HepG2 (cell line): Measurements from ENCODE around the gene GPR15LG. TPM values are rescaled to one million over a fixed set of nuclear protein-coding genes. Genes with fewer than 3 reads are reported as not detected.

Experiments used
- ATAC-seq: fragments of 200-7000 bp; cut with Tn5 transposase; 3 replicates; pipeline ENCODE4 v1.9.1; 2020; ENCODE audit warnings: mild to moderate bottlenecking, moderate library complexity
- BruUV-seq: library from RNA; stranded (reverse); fragments of 400-500 nt; replicated peaks from 2 replicates; lab custom pipeline; 2021; lab: Mats Ljungman, UMichigan
- CTCF ChIA-PET: fragments of 300-600 bp; formaldehyde crosslinking; extraction: SDS; loops from one replicate; lab custom pipeline; 2021; ENCODE audit warnings: low total read pairs, inconsistent platforms, low intra/inter-chr PET ratio; lab: Yijun Ruan, JAX
- POLR2A ChIA-PET: fragments of 350-600 bp; sonication (Branson Sonifier 250); formaldehyde crosslinking; loops from one replicate; lab custom pipeline; 2020; ENCODE audit warnings: antibody characterized with exemption, inconsistent platforms; lab: Yijun Ruan, JAX
- DNase-seq: peaks from one replicate; pipeline ENCODE4 v3.0.0-alpha.2; 2015; ENCODE audit warnings: low spot score
- FAIRE-seq: peaks from 3 replicates; lab custom pipeline; 2011; peaks lifted over from hg19 to GRCh38; lab: Jason Lieb, UNC
- H2AFZ ChIP-seq: one replicate; pipeline ENCODE4 v1.6.1; 2011; ENCODE audit warnings: low read length, inconsistent platforms
- H3K27ac ChIP-seq: fragments of 300-600 bp; 3 replicates; pipeline ENCODE4 v1.8.0; 2011; ENCODE audit warnings: mixed run types, mild to moderate bottlenecking, mixed read lengths, low read length, inconsistent platforms; ENCODE audit not compliant: insufficient read depth; ENCODE audit errors: extremely low read length
- H3K27me3 ChIP-seq, 2 experiments: fragments of 200-600 bp in 1 of 2; 2 replicates in 1 of 2; 3 replicates in 1 of 2; pipeline versions ENCODE4 v1.6.0 to v1.8.0; 2011; ENCODE audit warnings: low read length in 2 of 2, mild to moderate bottlenecking in 2 of 2, moderate library complexity in 2 of 2, inconsistent platforms in 1 of 2; ENCODE audit not compliant: insufficient read depth in 2 of 2, control insufficient read depth in 1 of 2
- H3K36me3 ChIP-seq, 2 experiments: fragments of 200-600 bp in 1 of 2; replicated peaks in 1 of 2; 2 replicates in 1 of 2; 3 replicates in 1 of 2; pipeline versions ENCODE4 v1.5.1 to v1.8.0; 2011; ENCODE audit warnings: low read length in 2 of 2, inconsistent platforms in 1 of 2; ENCODE audit not compliant: insufficient read depth in 2 of 2, control insufficient read depth in 1 of 2
- H3K4me1 ChIP-seq: 2 replicates; pipeline ENCODE4 v1.5.1; 2012; ENCODE audit warnings: low read length, inconsistent platforms; ENCODE audit not compliant: insufficient read depth
- H3K4me2 ChIP-seq: 2 replicates; pipeline ENCODE4 v1.6.0; 2011; ENCODE audit warnings: low read depth, low read length, inconsistent platforms
- H3K4me3 ChIP-seq, 3 experiments: fragments of 200-600 bp in 1 of 3; sonication (generic), shearing (Covaris generic) in 1 of 3; replicated peaks in 1 of 3; 2 replicates each; pipeline ENCODE4 v1.5.1; 2011 to 2016; ENCODE audit warnings: low read length in 3 of 3, inconsistent platforms in 2 of 3, low read depth in 2 of 3, mild to moderate bottlenecking in 2 of 3, control low read depth in 1 of 3, mixed read lengths in 1 of 3; ENCODE audit not compliant: insufficient read depth in 1 of 3
- H3K79me2 ChIP-seq: one replicate; pipeline ENCODE4 v1.6.1; 2011; ENCODE audit warnings: low read length, inconsistent platforms; ENCODE audit not compliant: insufficient read depth
- H3K9ac ChIP-seq: 2 replicates; pipeline ENCODE4 v1.6.0; 2011; ENCODE audit warnings: mild to moderate bottlenecking, low read depth, low read length, inconsistent platforms; ENCODE audit not compliant: insufficient read depth
- H3K9me3 ChIP-seq: 2 replicates; pipeline ENCODE4 v1.5.1; 2012; ENCODE audit warnings: mild to moderate bottlenecking, low read length
- H4K20me1 ChIP-seq: 2 replicates; pipeline ENCODE4 v1.6.0; 2011; ENCODE audit warnings: inconsistent platforms, mild to moderate bottlenecking, low read length, moderate library complexity; ENCODE audit not compliant: insufficient read depth
- HNRNPK ChIP-seq: fragments of 200-400 bp; formaldehyde crosslinking; IDR thresholded peaks from 2 replicates; pipeline ENCODE4 v1.6.1; 2018; ENCODE audit warnings: low read length, low read depth, moderate library complexity, mild to moderate bottlenecking; ENCODE audit not compliant: poor library complexity, severe bottlenecking
- NFKB2 ChIP-seq: sonication (generic); formaldehyde crosslinking; IDR thresholded peaks from 2 replicates; pipeline ENCODE4 v1.4.0; 2020; ENCODE audit warnings: missing genetic modification reagents, borderline replicate concordance
- NFRKB ChIP-seq: fragments of 450-650 bp; IDR thresholded peaks from 2 replicates; pipeline ENCODE4 v1.6.1; 2017
- SP140L ChIP-seq: sonication (generic); formaldehyde crosslinking; IDR thresholded peaks from 2 replicates; pipeline ENCODE4 v1.4.0; 2020; ENCODE audit warnings: missing genetic modification reagents, borderline replicate concordance
- ZKSCAN5 ChIP-seq: sonication (generic); formaldehyde crosslinking; IDR thresholded peaks from 2 replicates; pipeline ENCODE4 v1.5.1; 2020; ENCODE audit warnings: mild to moderate bottlenecking, missing genetic modification reagents
- ZNF292 ChIP-seq: sonication (generic); formaldehyde crosslinking; IDR thresholded peaks from 2 replicates; pipeline ENCODE4 v1.8.1; 2022; ENCODE audit warnings: mild to moderate bottlenecking, low read depth, missing genetic modification reagents, borderline replicate concordance
- ZNF670 ChIP-seq: sonication (generic); formaldehyde crosslinking; IDR thresholded peaks from 2 replicates; pipeline ENCODE4 v1.8.0; 2022; ENCODE audit warnings: mild to moderate bottlenecking, missing genetic modification reagents, borderline replicate concordance
- ZNF839 ChIP-seq: sonication (generic); formaldehyde crosslinking; IDR thresholded peaks from 2 replicates; pipeline ENCODE4 v1.4.0; 2020; ENCODE audit warnings: missing genetic modification reagents, mild to moderate bottlenecking, borderline replicate concordance
- ZNF841 ChIP-seq: sonication (generic); formaldehyde crosslinking; IDR thresholded peaks from 2 replicates; pipeline ENCODE4 v1.8.1; 2023; ENCODE audit warnings: missing genetic modification reagents, borderline replicate concordance
- ZSCAN20 ChIP-seq: sonication (generic); formaldehyde crosslinking; IDR thresholded peaks from 2 replicates; pipeline ENCODE4 v1.4.0; 2020; ENCODE audit warnings: missing genetic modification reagents, mild to moderate bottlenecking, borderline replicate concordance
- WGBS: methylation state at CpG from one replicate; pipeline ENCODE4 v1.1.6; 2017; ENCODE audit warnings: low lambda C conversion rate; 5-methylcytosine and 5-hydroxymethylcytosine counted together
- in situ Hi-C: cut with HindIII; loops from 2 replicates; pipeline ENCODE4 v1.10.0; 2017; ENCODE audit warnings: low pct_unique_long_range_greater_than_20kb; ENCODE audit not compliant: extremely low pct_ligation_motif_present
- intact Hi-C: fragments of 100-400 bp; cut with micrococcal nuclease; formaldehyde crosslinking; loops from one replicate; pipeline ENCODE4 v1.10.0; 2022; ENCODE audit not compliant: unreplicated experiment
- polyA plus RNA-seq, 8 experiments: library from polyadenylated mRNA; depleted of rRNA in 3 of 8; stranded (reverse) in 7 of 8; unstranded in 1 of 8; fragments of >200 nt; fragmentation: Illumina TruSeq in 4 of 8; extraction: Trizol in 4 of 8; gene quantifications; 2 replicates each; pipeline versions ENCODE4 v1.2.1 to v1.2.3, GENCODE V29; 2011 to 2016; ENCODE audit warnings: low read depth in 4 of 8, missing spikeins in 1 of 8, mixed read lengths in 1 of 8; ENCODE audit not compliant: insufficient read depth in 1 of 8
- total RNA-seq, 5 experiments: library from RNA; depleted of rRNA; stranded (reverse); fragments of >200 nt; fragmentation: Illumina TruSeq; extraction: Trizol; gene quantifications; 2 replicates each; pipeline ENCODE4 v1.2.3, GENCODE V29; 2016; ENCODE audit warnings: low read depth in 1 of 5
- TF ChIP-seq, protein P1 (sequence below): sonication (generic); formaldehyde crosslinking; IDR thresholded peaks from 2 replicates; pipeline ENCODE4 v1.4.0; 2020; ENCODE audit warnings: missing genetic modification reagents
- TF ChIP-seq, protein P2 (sequence below): sonication (generic); formaldehyde crosslinking; IDR thresholded peaks from 2 replicates; pipeline ENCODE4 v1.5.0; 2020; ENCODE audit warnings: mild to moderate bottlenecking, missing genetic modification reagents
- TF ChIP-seq, protein P3 (sequence below): sonication (generic); IDR thresholded peaks from 2 replicates; pipeline ENCODE4 v1.6.1; 2016; ENCODE audit warnings: low read depth, borderline replicate concordance
- TF ChIP-seq, protein P4 (sequence below): sonication (generic); formaldehyde crosslinking; IDR thresholded peaks from 2 replicates; pipeline ENCODE4 v1.5.0; 2020; ENCODE audit warnings: mild to moderate bottlenecking, missing genetic modification reagents
- TF ChIP-seq, protein P5 (sequence below): sonication (generic); formaldehyde crosslinking; IDR thresholded peaks from 2 replicates; pipeline ENCODE4 v1.8.1; 2022; ENCODE audit warnings: mild to moderate bottlenecking, missing genetic modification reagents

Gene GPR15LG
- total and polyA plus RNA-seq, 2 of the 13 experiments (the other 11 are each of a cell fraction or from before 2014, with no cell fraction given), result not detected

DNA sequence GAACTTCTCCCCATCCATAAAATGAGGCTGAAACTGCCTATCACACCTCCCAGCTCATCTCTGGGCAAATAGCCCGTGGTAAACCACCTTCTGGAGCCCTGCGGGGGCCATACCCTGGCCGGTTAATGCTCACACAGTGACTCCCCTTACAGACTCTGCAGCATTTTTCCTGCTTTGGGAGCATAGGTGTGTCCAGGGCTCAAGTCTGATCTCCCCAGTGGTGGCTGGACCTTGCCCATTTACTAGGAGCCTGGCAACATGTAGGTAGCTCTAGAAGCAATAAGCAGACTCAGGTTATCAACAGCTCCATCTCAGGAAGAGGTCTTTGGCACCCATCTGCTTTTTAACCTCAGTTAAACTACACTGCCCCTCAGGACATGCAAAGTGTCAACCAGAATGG is 15.2 kb downstream of the GPR15LG start:
- no peak for DNase-seq
- CTCF ChIA-PET, result no interaction called here
- POLR2A ChIA-PET, result no interaction called here
- in situ Hi-C loops (no loop called here), intact Hi-C loops (no loop called here)
- no peaks in the 10 kb centered on the region for H3K4me1 ChIP-seq
- H3K4me2 ChIP-seq, result no peak overlapping the region
- ATAC-seq, result no peak
- no TSS peak for BruUV-seq
- no peaks in the 10 kb centered on the region for H3K36me3 ChIP-seq
- no peak overlapping the region for H3K9ac ChIP-seq
- H3K79me2 ChIP-seq, result no peaks in the 10 kb centered on the region
- no peak overlapping the region for H3K27ac ChIP-seq
- no peaks in the 10 kb centered on the region for H3K9me3 ChIP-seq
- no peak overlapping the region for H2AFZ ChIP-seq
- WGBS, result no CpG with 5 or more reads among the region's 3 CpGs
- peaks cover 5 to 27% of the 10 kb centered on the region in 2 experiments; a peak in 4 of 5 replicates for H3K27me3 ChIP-seq
- no peaks in the 10 kb centered on the region for H4K20me1 ChIP-seq
- H3K4me3 ChIP-seq, result no peak overlapping the region
- FAIRE-seq, result no peak
- TF ChIP-seq ZSCAN20 (CRISPR knock-in tag) (no peak), ZNF841 (CRISPR knock-in tag) (no peak), SP140L (CRISPR knock-in tag) (no peak), ZNF839 (CRISPR knock-in tag) (no peak), NFRKB (no peak), ZKSCAN5 (no peak), HNRNPK (no peak), ZNF292 (CRISPR knock-in tag) (no peak), ZNF670 (CRISPR knock-in tag) (no peak), NFKB2 (no peak)
- TF ChIP-seq, protein P1, sequence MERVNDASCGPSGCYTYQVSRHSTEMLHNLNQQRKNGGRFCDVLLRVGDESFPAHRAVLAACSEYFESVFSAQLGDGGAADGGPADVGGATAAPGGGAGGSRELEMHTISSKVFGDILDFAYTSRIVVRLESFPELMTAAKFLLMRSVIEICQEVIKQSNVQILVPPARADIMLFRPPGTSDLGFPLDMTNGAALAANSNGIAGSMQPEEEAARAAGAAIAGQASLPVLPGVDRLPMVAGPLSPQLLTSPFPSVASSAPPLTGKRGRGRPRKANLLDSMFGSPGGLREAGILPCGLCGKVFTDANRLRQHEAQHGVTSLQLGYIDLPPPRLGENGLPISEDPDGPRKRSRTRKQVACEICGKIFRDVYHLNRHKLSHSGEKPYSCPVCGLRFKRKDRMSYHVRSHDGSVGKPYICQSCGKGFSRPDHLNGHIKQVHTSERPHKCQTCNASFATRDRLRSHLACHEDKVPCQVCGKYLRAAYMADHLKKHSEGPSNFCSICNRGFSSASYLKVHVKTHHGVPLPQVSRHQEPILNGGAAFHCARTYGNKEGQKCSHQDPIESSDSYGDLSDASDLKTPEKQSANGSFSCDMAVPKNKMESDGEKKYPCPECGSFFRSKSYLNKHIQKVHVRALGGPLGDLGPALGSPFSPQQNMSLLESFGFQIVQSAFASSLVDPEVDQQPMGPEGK (CRISPR knock-in tag), result no peak
- TF ChIP-seq, protein P2, sequence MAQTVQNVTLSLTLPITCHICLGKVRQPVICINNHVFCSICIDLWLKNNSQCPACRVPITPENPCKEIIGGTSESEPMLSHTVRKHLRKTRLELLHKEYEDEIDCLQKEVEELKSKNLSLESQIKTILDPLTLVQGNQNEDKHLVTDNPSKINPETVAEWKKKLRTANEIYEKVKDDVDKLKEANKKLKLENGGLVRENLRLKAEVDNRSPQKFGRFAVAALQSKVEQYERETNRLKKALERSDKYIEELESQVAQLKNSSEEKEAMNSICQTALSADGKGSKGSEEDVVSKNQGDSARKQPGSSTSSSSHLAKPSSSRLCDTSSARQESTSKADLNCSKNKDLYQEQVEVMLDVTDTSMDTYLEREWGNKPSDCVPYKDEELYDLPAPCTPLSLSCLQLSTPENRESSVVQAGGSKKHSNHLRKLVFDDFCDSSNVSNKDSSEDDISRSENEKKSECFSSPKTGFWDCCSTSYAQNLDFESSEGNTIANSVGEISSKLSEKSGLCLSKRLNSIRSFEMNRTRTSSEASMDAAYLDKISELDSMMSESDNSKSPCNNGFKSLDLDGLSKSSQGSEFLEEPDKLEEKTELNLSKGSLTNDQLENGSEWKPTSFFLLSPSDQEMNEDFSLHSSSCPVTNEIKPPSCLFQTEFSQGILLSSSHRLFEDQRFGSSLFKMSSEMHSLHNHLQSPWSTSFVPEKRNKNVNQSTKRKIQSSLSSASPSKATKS (CRISPR knock-in tag), result no peak
- TF ChIP-seq, protein P3, sequence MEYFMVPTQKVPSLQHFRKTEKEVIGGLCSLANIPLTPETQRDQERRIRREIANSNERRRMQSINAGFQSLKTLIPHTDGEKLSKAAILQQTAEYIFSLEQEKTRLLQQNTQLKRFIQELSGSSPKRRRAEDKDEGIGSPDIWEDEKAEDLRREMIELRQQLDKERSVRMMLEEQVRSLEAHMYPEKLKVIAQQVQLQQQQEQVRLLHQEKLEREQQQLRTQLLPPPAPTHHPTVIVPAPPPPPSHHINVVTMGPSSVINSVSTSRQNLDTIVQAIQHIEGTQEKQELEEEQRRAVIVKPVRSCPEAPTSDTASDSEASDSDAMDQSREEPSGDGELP, result no peak
- TF ChIP-seq, protein P4, sequence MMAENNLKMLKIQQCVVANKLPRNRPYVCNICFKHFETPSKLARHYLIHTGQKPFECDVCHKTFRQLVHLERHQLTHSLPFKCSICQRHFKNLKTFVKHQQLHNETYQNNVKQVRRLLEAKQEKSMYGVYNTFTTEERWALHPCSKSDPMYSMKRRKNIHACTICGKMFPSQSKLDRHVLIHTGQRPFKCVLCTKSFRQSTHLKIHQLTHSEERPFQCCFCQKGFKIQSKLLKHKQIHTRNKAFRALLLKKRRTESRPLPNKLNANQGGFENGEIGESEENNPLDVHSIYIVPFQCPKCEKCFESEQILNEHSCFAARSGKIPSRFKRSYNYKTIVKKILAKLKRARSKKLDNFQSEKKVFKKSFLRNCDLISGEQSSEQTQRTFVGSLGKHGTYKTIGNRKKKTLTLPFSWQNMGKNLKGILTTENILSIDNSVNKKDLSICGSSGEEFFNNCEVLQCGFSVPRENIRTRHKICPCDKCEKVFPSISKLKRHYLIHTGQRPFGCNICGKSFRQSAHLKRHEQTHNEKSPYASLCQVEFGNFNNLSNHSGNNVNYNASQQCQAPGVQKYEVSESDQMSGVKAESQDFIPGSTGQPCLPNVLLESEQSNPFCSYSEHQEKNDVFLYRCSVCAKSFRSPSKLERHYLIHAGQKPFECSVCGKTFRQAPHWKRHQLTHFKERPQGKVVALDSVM, result no peak
- TF ChIP-seq, protein P5, sequence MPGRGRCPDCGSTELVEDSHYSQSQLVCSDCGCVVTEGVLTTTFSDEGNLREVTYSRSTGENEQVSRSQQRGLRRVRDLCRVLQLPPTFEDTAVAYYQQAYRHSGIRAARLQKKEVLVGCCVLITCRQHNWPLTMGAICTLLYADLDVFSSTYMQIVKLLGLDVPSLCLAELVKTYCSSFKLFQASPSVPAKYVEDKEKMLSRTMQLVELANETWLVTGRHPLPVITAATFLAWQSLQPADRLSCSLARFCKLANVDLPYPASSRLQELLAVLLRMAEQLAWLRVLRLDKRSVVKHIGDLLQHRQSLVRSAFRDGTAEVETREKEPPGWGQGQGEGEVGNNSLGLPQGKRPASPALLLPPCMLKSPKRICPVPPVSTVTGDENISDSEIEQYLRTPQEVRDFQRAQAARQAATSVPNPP (CRISPR knock-in tag), result no peak
